Activated CD4-positive, alpha-beta T cell treated with anti-CD3 and anti-CD28 coated beads, Interleukin-2, amount 10 ng/mL, durations not matched to agents 7 days and 5 days (primary cell): ENCODE data around the gene FARS2. TPM values are rescaled to one million over a fixed set of nuclear protein-coding genes. Genes with fewer than 3 reads are reported as not detected.
A peak's percentile ranks its signal among the peaks of the same experiment; 100 is the strongest.

Experiments used
- CTCF ChIA-PET: fragments of 350-600 bp; sonication (Branson Sonifier 250); formaldehyde crosslinking; loops from one replicate; lab custom pipeline; 2021; ENCODE audit warnings: antibody characterized with exemption; lab: Charles Lee
- POLR2A ChIA-PET: fragments of 350-600 bp; sonication (Branson Sonifier 250); formaldehyde crosslinking; loops from one replicate; lab custom pipeline; 2021; ENCODE audit warnings: antibody characterized with exemption; lab: Charles Lee
- DNase-seq: peaks from one replicate; pipeline ENCODE4 v3.0.0-alpha.2; 2020
- H3K27ac Mint-ChIP-seq: one replicate; pipeline ENCODE4 v1.8.0; 2021; ENCODE audit warnings: mild to moderate bottlenecking, moderate library complexity, mixed read lengths
- H3K27me3 Mint-ChIP-seq: one replicate; pipeline ENCODE4 v1.8.0; 2021; ENCODE audit warnings: mixed read lengths
- H3K36me3 Mint-ChIP-seq: one replicate; pipeline ENCODE4 v1.8.0; 2021; ENCODE audit warnings: low read depth, mixed read lengths
- H3K4me1 Mint-ChIP-seq: one replicate; pipeline ENCODE4 v1.8.0; 2021; ENCODE audit warnings: mixed read lengths
- H3K4me3 Mint-ChIP-seq: one replicate; pipeline ENCODE4 v1.8.0; 2021; ENCODE audit warnings: mild to moderate bottlenecking, moderate library complexity, mixed read lengths
- H3K9me3 Mint-ChIP-seq: one replicate; pipeline ENCODE4 v1.8.0; 2021; ENCODE audit warnings: mixed read lengths
- total RNA-seq, 2 experiments: library from RNA; stranded (reverse); gene quantifications; one replicate each; pipeline ENCODE4 v1.2.3, GENCODE V29; 2021

The FARS2 gene
- total RNA-seq, 2 experiments from 2014 or later, result 17.2 to 17.5 TPM

- ChIA-PET POLR2A (no interaction called here), CTCF (no interaction called here)
Observed at GRCh38 chr6:5401845-5402738, 140.8 kb downstream of the FARS2 start.

GRCh38 chr6:5403076-5403475 lies 141.8 kb downstream of the FARS2 start:
- no peak for DNase-seq
- peaks cover 3% of the 10 kb centered on the region for H3K4me1 Mint-ChIP-seq

More at GRCh38 chr6:5401845-5402738, 140.8 kb downstream of the FARS2 start:
- no peak for DNase-seq
- H3K27me3 Mint-ChIP-seq, result no peaks in the 10 kb centered on the region
- H3K4me3 Mint-ChIP-seq, result no peak overlapping the region
- H3K36me3 Mint-ChIP-seq, result no peaks in the 10 kb centered on the region
- no peaks in the 10 kb centered on the region for H3K9me3 Mint-ChIP-seq
- H3K27ac Mint-ChIP-seq, result no peak overlapping the region
- peaks cover 3% of the 10 kb centered on the region for H3K4me1 Mint-ChIP-seq

GRCh38 chr6:5403609-5404008 lies 142.3 kb downstream of the FARS2 start:
- ChIA-PET POLR2A (no interaction called here), CTCF (interaction anchor here (1.1 kb wide), 1 partner anchor 14 kb away, joined by 3 read pairs; no protein-coding TSS in a partner anchor)
- H3K9me3 Mint-ChIP-seq, result no peaks in the 10 kb centered on the region

More at GRCh38 chr6:5403076-5403475, 141.8 kb downstream of the FARS2 start:
- Mint-ChIP-seq H3K9me3 (no peaks in the 10 kb centered on the region), H3K4me3 (no peak overlapping the region), H3K36me3 (no peaks in the 10 kb centered on the region), H3K27me3 (no peaks in the 10 kb centered on the region), H3K27ac (no peak overlapping the region)
- CTCF ChIA-PET, result interaction anchor here (1.1 kb wide), 1 partner anchor 14 kb away, joined by 3 read pairs; no protein-coding TSS in a partner anchor
- POLR2A ChIA-PET, result no interaction called here

GRCh38 chr6:5405976-5406375 lies 144.7 kb downstream of the FARS2 start:
- no peak for DNase-seq
- no peaks in the 10 kb centered on the region for H3K4me1 Mint-ChIP-seq
- H3K9me3 Mint-ChIP-seq, result no peaks in the 10 kb centered on the region
- peaks cover 2% of the 10 kb centered on the region for H3K36me3 Mint-ChIP-seq
- ChIA-PET POLR2A (no interaction called here), CTCF (no interaction called here)
- no peak overlapping the region for H3K27ac Mint-ChIP-seq
- H3K27me3 Mint-ChIP-seq, result no peaks in the 10 kb centered on the region
- no peak overlapping the region for H3K4me3 Mint-ChIP-seq

More at GRCh38 chr6:5403609-5404008, 142.3 kb downstream of the FARS2 start:
- peaks cover 3% of the 10 kb centered on the region for H3K4me1 Mint-ChIP-seq
- H3K27me3 Mint-ChIP-seq, result no peaks in the 10 kb centered on the region
- H3K36me3 Mint-ChIP-seq, result no peaks in the 10 kb centered on the region
- H3K27ac Mint-ChIP-seq, result no peak overlapping the region
- H3K4me3 Mint-ChIP-seq, result no peak overlapping the region
- no peak for DNase-seq

- CTCF ChIA-PET, result no interaction called here
- Mint-ChIP-seq H3K4me3 (no peak overlapping the region), H3K27me3 (no peaks in the 10 kb centered on the region), H3K9me3 (no peaks in the 10 kb centered on the region), H3K36me3 (peaks cover 2% of the 10 kb centered on the region), H3K27ac (no peak overlapping the region), H3K4me1 (no peaks in the 10 kb centered on the region)
- no peak for DNase-seq
- POLR2A ChIA-PET, result no interaction called here
Observed at GRCh38 chr6:5411414-5411813, 150.1 kb downstream of the FARS2 start.

GRCh38 chr6:5412017-5412416 lies 150.7 kb downstream of the FARS2 start:
- no peaks in the 10 kb centered on the region for H3K4me1 Mint-ChIP-seq
- H3K27ac Mint-ChIP-seq, result no peak overlapping the region
- ChIA-PET POLR2A (no interaction called here), CTCF (no interaction called here)
- H3K4me3 Mint-ChIP-seq, result no peak overlapping the region
- DNase-seq, result no peak
- peaks cover 2% of the 10 kb centered on the region for H3K36me3 Mint-ChIP-seq
- no peaks in the 10 kb centered on the region for H3K9me3 Mint-ChIP-seq
- H3K27me3 Mint-ChIP-seq, result no peaks in the 10 kb centered on the region

GRCh38 chr6:5412663-5413062 lies 151.3 kb downstream of the FARS2 start:
- no peaks in the 10 kb centered on the region for H3K27me3 Mint-ChIP-seq
- H3K4me1 Mint-ChIP-seq, result no peaks in the 10 kb centered on the region
- CTCF ChIA-PET, result no interaction called here
- no peak for DNase-seq
- H3K9me3 Mint-ChIP-seq, result no peaks in the 10 kb centered on the region
- H3K36me3 Mint-ChIP-seq, result peaks cover 5% of the 10 kb centered on the region
- POLR2A ChIA-PET, result no interaction called here
- no peak overlapping the region for H3K27ac Mint-ChIP-seq
- H3K4me3 Mint-ChIP-seq, result no peak overlapping the region

- POLR2A ChIA-PET, result no interaction called here
Observed at GRCh38 chr6:5416250-5416649, 154.9 kb downstream of the FARS2 start.

GRCh38 chr6:5422321-5422915 lies 161.1 kb downstream of the FARS2 start:
- ChIA-PET POLR2A (no interaction called here), CTCF (interaction anchor here (1.1 kb wide), 2 partner anchors 22 to 49 kb away, joined by 3 to 4 read pairs; no protein-coding TSS in a partner anchor)
- H3K27ac Mint-ChIP-seq, result no peak overlapping the region
- peaks cover 7% of the 10 kb centered on the region for H3K36me3 Mint-ChIP-seq
- H3K27me3 Mint-ChIP-seq, result no peaks in the 10 kb centered on the region
- peak; percentile 35 for DNase-seq
- no peaks in the 10 kb centered on the region for H3K9me3 Mint-ChIP-seq
- H3K4me1 Mint-ChIP-seq, result no peaks in the 10 kb centered on the region
- H3K4me3 Mint-ChIP-seq, result no peak overlapping the region

More at GRCh38 chr6:5416250-5416649, 154.9 kb downstream of the FARS2 start:
- DNase-seq, result no peak
- CTCF ChIA-PET, result no interaction called here
- H3K4me3 Mint-ChIP-seq, result no peak overlapping the region
- H3K4me1 Mint-ChIP-seq, result no peaks in the 10 kb centered on the region
- no peak overlapping the region for H3K27ac Mint-ChIP-seq
- peaks cover 6% of the 10 kb centered on the region for H3K36me3 Mint-ChIP-seq
- no peaks in the 10 kb centered on the region for H3K9me3 Mint-ChIP-seq
- H3K27me3 Mint-ChIP-seq, result no peaks in the 10 kb centered on the region

- Mint-ChIP-seq H3K27me3 (no peaks in the 10 kb centered on the region), H3K36me3 (peaks cover 3% of the 10 kb centered on the region), H3K4me3 (no peak overlapping the region), H3K4me1 (no peaks in the 10 kb centered on the region), H3K27ac (no peak overlapping the region), H3K9me3 (no peaks in the 10 kb centered on the region)
- no peak for DNase-seq
- POLR2A ChIA-PET, result no interaction called here
- CTCF ChIA-PET, result interaction anchor here (1.1 kb wide), 1 partner anchor 21 kb away, joined by 4 read pairs; no protein-coding TSS in a partner anchor
Observed at GRCh38 chr6:5423251-5423650, 161.9 kb downstream of the FARS2 start.

- POLR2A ChIA-PET, result no interaction called here
- DNase-seq, result no peak
- CTCF ChIA-PET, result no interaction called here
- H3K4me1 Mint-ChIP-seq, result no peaks in the 10 kb centered on the region
- peaks cover 3% of the 10 kb centered on the region for H3K36me3 Mint-ChIP-seq
- H3K27ac Mint-ChIP-seq, result no peak overlapping the region
- no peaks in the 10 kb centered on the region for H3K27me3 Mint-ChIP-seq
- H3K4me3 Mint-ChIP-seq, result no peak overlapping the region
- H3K9me3 Mint-ChIP-seq, result no peaks in the 10 kb centered on the region
Observed at GRCh38 chr6:5424726-5425125, 163.4 kb downstream of the FARS2 start.

GRCh38 chr6:5425267-5425666 lies 164.0 kb downstream of the FARS2 start:
- no peak overlapping the region for H3K27ac Mint-ChIP-seq
- H3K27me3 Mint-ChIP-seq, result no peaks in the 10 kb centered on the region
- H3K4me1 Mint-ChIP-seq, result no peaks in the 10 kb centered on the region
- DNase-seq, result no peak
- no peaks in the 10 kb centered on the region for H3K9me3 Mint-ChIP-seq
- POLR2A ChIA-PET, result no interaction called here
- CTCF ChIA-PET, result no interaction called here
- H3K36me3 Mint-ChIP-seq, result peaks cover 1% of the 10 kb centered on the region
- H3K4me3 Mint-ChIP-seq, result no peak overlapping the region

GRCh38 chr6:5425797-5426196 lies 164.5 kb downstream of the FARS2 start:
- ChIA-PET POLR2A (no interaction called here), CTCF (no interaction called here)
- Mint-ChIP-seq H3K4me3 (no peak overlapping the region), H3K27ac (no peak overlapping the region), H3K27me3 (no peaks in the 10 kb centered on the region), H3K9me3 (no peaks in the 10 kb centered on the region), H3K36me3 (peaks cover 1% of the 10 kb centered on the region), H3K4me1 (no peaks in the 10 kb centered on the region)
- DNase-seq, result no peak
